HG02759 (cell line): Measurements from ENCODE around the gene SPOCK2.

ENCODE experiments used
- ATAC-seq: cut with Tn5 transposase; IDR thresholded peaks from one replicate; pipeline ENCODE4 v1.9.1; 2021; ENCODE audit warnings: mild to moderate bottlenecking, moderate library complexity; ENCODE audit not compliant: unreplicated experiment

SPOCK2 gene

DNA sequence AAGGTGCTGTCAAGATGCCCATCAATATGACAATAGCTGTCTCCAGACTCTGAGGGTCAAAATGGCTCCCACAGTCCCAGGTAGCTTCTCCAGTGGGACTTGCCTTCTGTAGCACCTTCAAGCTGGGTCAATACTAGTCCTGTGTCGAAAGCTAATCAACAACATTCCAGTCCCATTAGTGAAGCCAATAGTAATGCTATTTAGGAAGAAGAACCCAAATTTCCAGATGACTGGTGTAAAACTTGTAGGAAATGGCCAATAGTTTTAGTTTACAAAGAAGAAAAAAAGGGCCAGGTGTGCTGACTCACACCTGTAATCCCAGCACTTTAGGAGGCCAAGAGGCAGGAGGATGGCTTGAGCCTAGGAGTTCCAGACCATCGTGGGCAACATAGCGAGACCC is 2.0 kb upstream of the SPOCK2 start:
- ATAC-seq, result no peak

DNA sequence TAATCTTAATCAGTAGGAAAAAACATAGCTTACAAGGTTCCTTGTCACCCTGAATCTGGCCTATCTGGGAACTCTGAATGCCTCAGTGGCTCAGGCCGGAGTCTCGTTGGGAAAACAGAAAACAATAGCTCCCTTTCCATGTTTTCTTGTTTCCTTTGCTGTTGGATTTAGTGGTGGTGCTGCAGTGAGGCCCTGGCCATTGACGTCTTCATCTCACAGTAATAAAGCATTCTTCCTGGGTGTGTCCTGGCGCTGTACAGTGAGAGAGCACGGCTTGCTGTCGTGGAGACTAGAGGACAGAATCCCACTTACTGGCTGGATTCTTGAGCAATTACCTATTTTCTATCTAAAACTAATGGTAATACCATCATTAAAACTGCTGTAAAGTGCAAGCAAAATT is 1.3 kb upstream of the SPOCK2 start:
- no peak for ATAC-seq

DNA sequence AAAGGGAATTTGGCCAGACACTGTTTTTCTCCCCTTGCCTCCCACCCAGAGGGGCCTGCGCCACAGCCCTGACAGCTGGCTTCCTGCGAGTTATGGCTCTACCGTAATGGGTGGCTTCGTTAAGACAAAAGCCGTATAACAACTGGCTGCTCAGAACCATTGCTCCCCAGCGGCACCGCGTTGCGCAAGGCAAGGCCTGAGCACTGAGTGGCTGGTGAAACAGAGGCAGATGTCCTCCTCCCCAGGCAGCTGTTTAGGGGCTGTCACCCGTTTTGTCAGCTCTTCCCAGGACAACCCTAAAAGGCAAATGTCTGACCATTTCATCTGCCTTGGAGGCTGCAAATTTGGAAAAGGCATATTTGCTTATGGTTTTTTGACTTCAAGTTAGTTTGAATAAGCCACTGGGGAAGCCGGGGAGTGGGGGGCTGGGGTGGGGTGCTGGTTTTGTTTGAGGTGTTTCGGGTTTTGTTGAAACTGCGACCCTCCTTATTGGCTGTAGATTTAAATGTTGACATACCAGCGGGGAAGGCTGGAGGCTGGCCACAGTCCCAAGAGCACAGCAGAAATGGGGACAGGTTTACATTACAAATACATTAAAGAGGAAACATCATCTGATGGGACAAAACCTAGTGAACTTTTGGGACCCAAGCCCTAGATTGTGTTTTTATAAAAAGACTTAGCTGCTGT is 681 bp upstream of the SPOCK2 start:
- no peak for ATAC-seq

DNA sequence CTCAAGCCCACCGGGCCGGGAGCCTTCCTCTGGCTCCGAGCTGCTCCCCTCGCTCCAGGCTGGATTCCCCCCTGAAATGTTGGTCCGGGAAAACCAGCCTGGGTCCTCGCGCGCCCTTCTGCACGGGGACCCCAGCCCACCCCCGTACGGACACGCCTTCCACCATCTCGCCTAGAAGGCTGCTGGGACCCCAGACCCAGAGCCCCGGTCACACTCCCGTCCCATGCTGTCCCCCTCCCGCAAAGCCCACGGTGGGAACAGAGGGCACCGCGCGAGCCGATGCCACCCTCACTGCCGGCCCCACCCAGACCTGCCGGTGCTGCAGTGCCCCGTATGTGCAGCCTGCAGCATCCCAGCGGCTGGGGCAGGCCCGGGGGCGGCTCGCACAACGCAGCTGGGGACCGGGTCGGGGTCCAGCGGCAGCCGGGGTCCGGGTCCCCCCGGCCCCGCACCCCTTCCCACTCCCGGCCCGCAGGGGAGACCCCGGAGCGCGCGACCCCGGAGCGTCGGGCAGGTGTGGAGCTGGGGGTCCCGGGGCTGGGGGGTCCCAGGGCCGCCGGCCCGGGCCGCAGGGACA is 871 bp downstream of the SPOCK2 start:
- peak; percentile 40 for ATAC-seq

DNA sequence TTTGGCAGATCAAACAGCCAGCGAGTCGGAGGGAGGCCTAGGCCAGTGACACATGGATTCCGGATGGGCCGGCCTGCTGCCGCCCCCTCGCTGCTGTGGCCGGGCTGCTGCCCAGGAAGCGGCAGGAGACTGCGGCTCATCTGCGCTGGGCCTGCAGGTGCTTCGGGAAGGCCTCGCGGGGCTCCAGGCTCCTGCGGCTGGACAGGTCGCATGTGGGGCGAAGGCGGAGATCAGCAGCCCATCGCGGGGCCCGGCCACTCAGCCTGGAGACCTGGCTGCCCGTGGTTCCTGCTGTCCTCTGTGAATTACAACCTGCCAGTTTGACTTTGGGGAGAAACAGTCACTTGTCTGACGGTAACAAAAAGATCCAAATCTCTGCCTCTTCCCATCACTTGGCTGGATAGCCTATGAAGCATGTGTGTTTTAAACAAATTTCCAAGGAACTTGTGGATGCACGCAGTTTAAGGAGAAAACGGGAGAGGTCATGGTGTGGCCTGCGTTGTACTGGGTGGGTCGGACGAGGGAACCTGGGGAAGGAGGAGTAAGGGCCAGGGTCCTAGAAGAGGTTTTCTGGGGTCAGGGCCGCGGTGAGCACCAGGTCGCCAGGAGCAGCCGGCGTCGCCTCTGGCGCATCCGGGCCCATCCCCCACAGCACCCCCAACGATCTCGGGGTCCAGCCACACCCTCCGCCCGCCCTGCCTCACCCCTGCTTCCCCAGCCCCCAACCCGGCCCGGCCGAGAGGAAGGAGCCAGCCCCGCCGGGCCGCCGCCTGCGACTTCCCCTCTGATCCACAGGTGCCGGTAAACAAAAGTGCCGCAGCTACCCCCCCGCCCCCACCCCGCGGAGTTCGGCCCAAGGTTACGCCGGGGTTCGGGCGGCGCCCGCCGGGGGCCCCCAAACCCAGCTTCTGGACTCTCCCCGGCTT is 1.6 kb downstream of the SPOCK2 start:
- no peak for ATAC-seq

DNA sequence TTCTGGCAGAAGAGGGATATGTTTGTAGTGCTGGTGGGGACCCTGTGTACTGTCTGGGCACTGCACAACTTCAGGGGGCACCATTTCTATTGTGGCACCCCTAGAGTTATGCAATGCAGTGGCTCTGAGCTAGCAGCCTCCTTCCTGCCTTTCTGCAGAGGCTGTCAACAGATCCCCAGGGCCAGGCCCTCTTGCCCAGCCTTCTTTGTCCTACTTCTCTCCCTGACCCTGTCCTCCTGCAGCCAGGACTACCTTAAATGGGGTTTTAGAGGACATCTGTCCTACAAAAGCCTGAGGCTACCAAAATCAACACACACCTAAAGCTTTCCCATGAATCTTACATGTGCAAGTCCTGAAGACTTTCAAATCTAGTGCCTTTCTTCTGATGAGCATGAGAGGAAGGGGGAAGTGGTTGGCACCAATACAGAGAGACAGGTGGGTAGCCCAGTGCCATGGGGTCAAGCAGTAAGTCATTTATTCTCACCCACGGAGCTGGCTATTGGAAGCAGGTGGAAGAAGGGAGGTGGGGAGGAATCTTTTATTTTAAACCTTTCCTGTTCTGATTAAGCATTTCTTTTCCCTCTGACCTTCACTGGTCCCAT is 2.4 kb downstream of the SPOCK2 start:
- ATAC-seq, result no peak

DNA sequence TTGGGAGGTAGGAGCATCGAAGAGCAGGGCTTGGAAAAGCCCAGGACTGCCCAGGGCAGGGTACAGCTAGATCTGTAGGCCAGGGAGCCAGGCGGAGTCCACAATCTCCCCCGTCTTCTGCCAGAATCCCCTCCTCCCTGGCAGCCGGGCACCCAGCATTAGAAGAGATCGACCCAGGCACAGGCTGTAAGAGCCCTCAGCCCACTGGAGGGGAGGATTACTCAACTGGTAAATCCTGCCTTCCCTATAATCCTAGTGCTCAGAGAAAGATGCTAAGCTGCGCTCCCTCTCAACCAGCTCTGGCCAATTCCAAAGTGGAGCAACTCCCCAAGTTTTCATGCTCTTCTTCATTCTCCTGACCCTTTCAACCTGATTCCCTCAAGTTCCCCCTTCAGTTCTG is 3.2 kb downstream of the SPOCK2 start:
- no peak for ATAC-seq

DNA sequence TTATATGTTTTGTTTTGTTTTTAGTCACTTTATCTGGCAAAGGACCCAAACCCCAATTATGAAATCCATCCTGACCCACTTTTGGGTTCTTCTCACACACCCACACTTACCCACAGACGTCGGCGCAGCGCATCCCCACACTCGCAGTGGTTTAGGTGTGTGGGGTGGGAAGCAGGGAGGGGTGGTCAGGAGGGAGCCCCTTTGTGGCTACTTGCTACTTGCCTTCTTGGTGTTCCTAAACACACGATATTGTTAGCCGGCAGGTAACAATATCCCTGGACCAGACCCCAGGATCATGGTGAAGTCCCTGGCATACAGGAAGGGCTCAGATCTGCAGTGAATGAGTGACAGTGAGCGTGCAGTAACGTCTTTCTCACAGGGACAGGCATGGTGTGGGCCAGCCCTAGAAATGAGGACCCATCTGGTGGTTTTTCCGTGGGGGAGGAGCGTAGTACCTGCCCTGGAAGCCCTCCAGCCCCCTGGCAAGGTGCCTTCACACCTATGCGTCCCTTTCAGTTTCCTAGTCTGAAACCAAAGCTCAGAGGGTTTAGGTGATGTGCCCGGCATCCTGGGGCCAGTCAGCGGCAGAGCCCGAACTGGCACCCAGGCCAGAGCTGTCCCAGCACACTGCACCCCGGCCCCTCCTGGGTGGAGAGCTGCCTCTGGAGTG is 4.4 kb downstream of the SPOCK2 start:
- no peak for ATAC-seq

DNA sequence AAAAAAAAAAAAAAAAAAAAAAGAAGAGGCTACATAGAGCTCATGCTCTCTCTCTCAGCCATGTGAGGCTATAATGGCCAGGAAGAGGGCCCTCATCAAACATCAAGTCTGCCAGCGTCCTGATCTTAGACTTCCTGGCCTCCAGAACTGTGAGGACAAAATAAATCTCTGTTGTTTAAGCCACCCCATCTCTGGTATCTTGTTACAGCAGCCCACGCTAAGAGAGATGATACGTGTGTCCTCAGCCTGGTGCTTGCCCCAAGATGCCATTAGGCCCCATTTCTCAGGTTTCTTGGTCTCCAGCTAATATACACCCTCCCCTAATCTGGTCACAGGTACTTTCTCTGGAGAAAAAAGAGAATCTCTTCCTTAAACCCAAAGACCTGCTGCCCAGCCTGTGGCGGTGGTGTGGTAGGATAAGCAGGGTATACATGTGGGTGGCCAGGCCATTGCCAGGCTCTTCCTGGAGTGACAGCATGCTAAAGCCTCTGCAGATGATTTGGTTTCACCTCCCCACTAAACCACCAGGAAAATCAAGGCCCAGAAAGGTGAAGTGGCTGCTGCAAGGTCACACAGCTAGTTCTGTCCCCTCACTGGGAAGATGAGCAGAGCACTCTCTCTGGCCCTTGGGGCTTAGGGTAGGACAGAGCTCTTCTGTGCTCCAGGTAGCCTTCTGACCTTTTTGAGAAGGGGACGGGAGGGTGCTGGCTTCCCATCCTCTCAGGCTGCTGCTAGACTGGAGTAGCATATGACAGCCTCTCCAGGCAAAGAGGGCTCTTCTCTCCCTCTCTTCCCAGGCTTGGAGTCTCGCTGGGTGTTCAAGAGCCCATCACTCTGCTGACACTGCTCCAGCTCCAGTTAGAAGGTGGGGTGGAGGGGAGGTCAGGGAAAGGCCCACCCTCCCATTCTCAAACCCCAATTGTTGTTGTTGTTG is 5.2 kb downstream of the SPOCK2 start:
- ATAC-seq, result no peak

DNA sequence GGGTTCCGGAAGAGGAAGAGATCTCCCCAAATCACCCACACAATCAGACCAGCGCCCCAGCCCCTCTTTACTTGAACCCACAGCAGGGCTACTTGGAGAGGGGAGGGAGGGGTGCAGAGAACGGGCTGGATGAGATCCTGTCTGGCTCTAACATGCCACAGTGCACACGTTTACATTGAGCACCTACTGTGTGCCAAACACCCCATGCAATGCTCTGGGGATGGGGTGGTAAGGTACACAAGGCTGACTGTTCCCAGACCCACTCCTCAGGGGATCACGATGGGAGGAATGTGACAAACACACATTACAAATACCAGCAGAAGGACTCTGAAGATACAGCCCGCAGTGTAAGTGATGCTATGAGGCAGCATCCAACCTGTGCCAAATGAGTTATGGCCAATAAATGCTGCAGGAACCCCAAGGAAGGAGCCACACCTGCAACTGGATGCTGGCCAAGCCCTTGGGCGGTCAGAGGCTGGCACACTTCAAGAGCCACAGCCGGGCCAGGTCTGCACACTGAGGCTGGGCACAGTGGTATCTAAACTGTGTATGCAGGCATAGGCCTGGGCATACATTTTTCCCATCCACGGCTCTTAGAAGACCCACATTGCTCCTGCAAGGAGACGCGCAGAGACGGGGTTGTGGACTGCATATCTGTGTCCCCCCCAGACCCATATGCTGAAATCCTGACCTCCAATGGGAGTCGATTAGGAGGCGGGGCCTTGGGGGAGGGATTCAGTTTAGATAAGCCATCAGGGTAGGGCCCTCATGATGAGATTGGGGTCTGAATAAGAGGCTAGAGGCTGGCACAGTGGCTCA is 6.4 kb downstream of the SPOCK2 start:
- ATAC-seq, result no peak

DNA sequence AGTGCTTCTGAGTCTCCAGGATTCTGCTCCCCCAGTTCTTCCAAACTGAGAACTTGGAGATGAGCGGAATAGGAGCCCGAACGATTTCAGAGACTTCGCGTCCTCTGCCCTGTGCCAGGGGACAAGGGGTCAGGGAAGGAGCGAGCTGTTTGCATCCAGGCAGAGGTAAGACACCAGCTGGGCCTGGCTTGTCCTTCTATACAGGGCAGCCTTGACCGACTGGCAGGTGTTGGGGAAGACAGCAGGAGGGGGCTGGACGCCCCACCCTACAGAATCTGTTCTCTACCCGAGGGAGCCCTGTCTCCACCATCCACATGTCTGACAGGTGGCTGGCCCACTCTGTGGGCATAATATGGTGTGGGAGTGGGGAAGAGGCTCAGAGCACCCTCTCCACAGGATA is 7.1 kb downstream of the SPOCK2 start:
- no peak for ATAC-seq

DNA sequence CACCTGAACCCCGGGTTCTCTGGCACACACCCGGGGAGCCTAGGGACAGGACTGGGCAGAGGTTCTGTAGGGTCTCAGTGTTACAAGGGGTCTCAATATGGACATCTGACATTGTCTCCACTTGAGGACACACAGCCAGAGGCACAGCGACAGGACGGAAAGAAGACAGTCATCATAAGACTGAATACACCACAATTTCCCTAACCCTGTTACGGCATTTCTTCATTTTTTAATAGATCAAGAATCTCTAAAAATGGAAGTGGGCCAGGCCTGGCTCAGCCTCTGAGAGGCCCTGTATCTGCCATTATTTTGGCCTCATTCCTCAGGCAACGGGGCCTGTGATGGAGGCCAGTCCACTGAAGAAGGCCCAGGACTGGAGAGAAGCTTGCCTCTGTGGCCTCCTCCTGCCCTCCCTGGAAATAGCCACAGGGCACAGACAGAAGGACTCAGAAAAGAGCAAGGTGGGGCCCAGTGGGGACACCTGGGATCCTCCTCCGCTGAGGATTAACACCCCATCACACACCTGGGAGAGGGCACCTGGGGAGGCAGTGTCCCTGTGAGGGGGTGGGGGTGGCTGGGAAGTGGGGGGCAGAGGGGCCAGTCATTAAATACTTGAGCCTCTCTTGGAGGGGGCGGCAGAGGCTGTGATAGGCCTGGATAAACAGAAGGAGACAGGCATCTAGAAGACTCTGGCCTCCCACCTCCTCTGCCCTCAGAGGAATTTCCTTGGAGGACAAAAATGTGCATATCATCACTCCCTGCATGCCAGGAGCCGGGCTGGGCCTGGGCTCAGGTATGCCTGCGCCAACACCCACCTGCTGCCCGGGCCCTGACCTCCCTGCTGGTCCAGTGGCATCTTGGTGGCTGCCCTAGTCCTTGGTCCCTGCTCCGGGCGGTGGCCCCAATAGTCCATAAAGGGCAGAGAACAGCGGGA is 8.0 kb downstream of the SPOCK2 start:
- ATAC-seq, result no peak

DNA sequence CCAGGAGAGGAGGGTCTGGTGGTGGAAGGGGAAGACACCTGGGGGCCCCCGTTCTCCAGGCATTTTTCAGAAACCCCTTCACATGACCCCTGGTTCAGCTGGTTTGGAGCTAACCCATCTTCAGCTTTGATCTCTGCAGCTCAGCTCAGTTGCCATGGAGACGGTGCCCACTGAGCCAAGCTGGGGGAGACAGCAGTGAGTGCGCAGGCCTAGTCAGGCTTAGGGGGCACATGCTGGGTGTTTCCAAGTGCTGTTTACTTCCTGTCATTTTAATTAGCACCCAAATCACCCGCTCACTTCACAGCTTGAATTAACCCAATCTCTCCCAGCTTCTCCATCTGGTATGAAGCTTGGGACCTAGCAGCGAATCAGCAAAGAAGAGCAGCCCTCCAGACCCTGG is 9.0 kb downstream of the SPOCK2 start:
- no peak for ATAC-seq

DNA sequence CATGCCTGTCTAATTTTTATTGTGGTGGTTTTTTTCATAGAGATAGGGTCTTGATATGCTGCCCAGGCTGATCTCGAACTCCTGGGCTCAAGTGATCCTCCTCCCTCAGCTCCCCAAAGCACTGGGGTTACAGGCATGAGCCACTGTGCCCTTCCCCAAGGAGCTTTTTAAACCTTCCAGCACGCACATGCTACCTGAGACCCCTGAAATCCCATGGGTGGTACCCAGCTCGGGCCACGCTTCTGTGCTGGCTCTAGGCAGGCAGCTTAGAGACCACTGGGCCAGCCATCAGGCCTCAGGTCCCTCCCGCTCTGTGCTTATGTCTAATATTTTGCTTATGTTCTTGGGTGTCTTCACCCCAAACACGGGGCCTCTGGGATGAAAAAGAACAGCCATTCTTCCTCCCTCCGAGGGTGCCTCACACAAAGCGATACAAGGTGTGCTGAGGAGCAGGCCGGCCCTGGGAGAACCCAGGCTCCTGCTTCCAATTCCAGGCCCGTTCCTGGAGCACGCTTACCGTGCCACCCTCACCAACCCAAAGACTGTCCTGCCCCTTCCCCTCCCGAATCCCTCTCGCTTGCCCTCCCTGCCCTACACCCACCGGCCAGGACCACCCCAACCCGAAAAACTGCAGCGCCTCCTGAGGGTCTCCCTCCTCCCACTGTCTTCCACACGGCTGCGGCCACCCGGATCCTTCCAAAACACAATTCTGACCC is 10.9 kb downstream of the SPOCK2 start:
- no peak for ATAC-seq

DNA sequence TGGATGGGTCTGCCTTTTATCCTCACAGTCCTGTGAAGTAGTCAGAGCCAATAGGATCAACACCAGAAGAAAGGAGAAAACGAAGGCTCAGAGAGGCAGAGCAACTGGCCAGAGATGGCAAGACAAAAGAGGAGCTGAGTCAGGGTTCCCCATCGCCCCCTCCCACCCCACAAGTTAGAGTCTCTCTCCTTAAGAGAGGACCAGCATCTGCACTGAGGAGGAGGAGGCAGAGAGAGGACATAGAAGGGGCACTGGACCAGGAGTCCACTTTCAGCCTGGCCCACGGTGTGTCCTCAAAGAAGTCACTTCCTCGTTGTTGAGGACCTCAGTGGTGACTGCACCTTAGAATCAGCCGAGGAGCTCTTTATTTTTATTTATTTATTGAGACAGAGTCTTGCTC is 11.6 kb downstream of the SPOCK2 start:
- no peak for ATAC-seq

DNA sequence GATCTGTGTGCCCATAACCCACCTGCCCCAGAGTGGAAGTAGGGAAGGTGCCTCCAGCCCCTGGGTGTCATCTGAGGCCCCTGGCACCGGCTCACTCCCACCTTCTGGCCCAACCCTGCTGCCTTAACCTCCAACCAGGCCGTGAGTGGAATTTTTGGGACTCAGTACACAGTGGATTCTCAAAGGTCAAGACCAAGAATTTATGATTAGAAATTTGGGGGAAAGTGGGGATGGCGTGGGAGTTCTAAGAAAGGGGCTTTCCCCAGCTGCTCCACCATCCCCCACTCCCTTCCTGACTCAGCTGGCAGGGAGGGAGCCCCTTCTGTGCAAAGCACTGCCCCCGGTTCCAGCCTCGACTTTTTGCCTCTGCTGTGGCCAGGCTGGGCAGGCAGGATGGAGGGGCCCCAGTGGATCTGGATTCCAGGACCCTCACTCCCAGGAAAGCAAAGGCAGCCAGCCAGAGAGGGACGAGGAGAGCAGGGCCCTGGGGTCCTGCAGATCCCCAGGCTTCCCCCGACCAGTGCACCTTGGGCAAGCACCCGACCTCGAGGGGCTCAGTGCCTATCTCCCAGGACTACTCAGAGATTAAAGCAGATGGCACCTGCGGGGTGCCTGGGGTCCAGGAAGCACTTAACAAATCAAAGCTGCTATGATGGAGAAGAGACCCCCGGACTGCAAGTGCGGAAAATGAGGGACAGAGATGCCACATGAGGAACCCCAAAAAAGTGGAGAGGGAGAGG is 12.8 kb downstream of the SPOCK2 start:
- ATAC-seq, result no peak
